Measurements from ENCODE around the gene UBE2L6.
"Not testable (repeated sequence)": the region's sequence is repeated elsewhere in the genome, so short reads cannot be mapped to it uniquely, and the experiment has no call there.

The UBE2L6 gene

GRCh38 chr11:57566005-57566904 lies 1.2 kb downstream of the UBE2L6 start:
- DNase-seq, result peak; percentile 50

- no peak for DNase-seq
Measured at GRCh38 chr11:57562596-57562995, 4.9 kb downstream of the UBE2L6 start.

- peak; percentile 0 for DNase-seq
Measured at GRCh38 chr11:57560146-57560545, 7.3 kb downstream of the UBE2L6 start.

GRCh38 chr11:57556041-57556440 lies 11.4 kb downstream of the UBE2L6 start:
- no peak for DNase-seq

GRCh38 chr11:57555393-57555792 lies 12.1 kb downstream of the UBE2L6 start:
- no peak for DNase-seq

- no peak for DNase-seq
Measured at GRCh38 chr11:57552479-57552878, 15.0 kb downstream of the UBE2L6 start.

GRCh38 chr11:57551941-57552340 lies 15.5 kb downstream of the UBE2L6 start:
- DNase-seq, result no peak

- no peak for DNase-seq
Measured at GRCh38 chr11:57549983-57550382, 17.5 kb downstream of the UBE2L6 start.

GRCh38 chr11:57547854-57548377 lies 19.6 kb downstream of the UBE2L6 start:
- DNase-seq, result no peak

- DNase-seq, result peak; percentile 3
Measured at GRCh38 chr11:57546869-57547475, 20.5 kb downstream of the UBE2L6 start.

- DNase-seq, result no peak
Measured at GRCh38 chr11:57546451-57546850, 21.0 kb downstream of the UBE2L6 start.

- no peak for DNase-seq
Measured at GRCh38 chr11:57545883-57546282, 21.6 kb downstream of the UBE2L6 start.

GRCh38 chr11:57544566-57544965 lies 22.9 kb downstream of the UBE2L6 start:
- DNase-seq, result no peak

GRCh38 chr11:57543593-57543992 lies 23.9 kb downstream of the UBE2L6 start:
- DNase-seq, result no peak

- no peak for DNase-seq
Measured at GRCh38 chr11:57542582-57542981, 24.9 kb downstream of the UBE2L6 start.

GRCh38 chr11:57541169-57541568 lies 26.3 kb downstream of the UBE2L6 start:
- DNase-seq, result no peak

GRCh38 chr11:57539342-57539741 lies 28.1 kb downstream of the UBE2L6 start:
- DNase-seq, result no peak

GRCh38 chr11:57536947-57537619 lies 30.4 kb downstream of the UBE2L6 start, which contains the start of gene SMTNL1:
Gene SMTNL1, plus strand, starts transcription at chr11:57537595. Its CDS starts 5,048 bp downstream, at chr11:57542643.
- peak; percentile 6 for DNase-seq

GRCh38 chr11:57534449-57534848 lies 33.0 kb downstream of the UBE2L6 start:
- DNase-seq, result not testable (repeated sequence)

GRCh38 chr11:57530596-57531507 lies 36.6 kb downstream of the UBE2L6 start, which contains the start of gene TIMM10:
Gene TIMM10, minus strand, starts transcription at chr11:57530754. Its CDS starts 565 bp downstream, at chr11:57530189.
- DNase-seq, result peak; percentile 98

GRCh38 chr11:57530215-57530595 lies 37.3 kb downstream of the UBE2L6 start:
- no peak for DNase-seq

GRCh38 chr11:57529012-57529411 lies 38.5 kb downstream of the UBE2L6 start:
- no peak for DNase-seq

All from NCI-H510A treated with DMSO at 0.1 percent for 48 hours (cell line).